ENCODE data around the gene CEP43.

The CEP43 gene

GRCh38 chr6:167015302-167015701 lies 16.1 kb downstream of the CEP43 start:
- no peak for DNase-seq

DNA sequence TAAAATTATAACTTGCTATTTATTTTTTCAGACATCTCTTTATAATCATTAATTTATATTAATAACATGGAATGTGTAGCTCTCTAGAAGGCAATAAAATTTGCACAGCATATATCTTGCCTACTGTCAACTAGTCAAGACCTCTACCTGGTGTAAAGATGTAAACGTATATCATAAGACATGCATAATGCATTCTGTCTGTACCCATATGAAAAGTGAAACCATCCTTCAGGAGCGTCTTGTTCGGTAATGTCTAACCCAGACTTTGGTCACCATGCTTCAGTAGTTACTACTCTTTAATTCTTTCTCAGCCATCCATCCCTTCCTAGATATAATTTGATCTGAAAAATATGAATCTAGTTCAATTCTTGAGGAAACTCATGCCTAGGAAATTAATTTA lies 21.0 kb downstream of the CEP43 start:
- no peak for DNase-seq

- no peak for DNase-seq
These were observed 28.1 kb downstream of the CEP43 start for GRCh38 chr6:167027308-167027707.

DNA sequence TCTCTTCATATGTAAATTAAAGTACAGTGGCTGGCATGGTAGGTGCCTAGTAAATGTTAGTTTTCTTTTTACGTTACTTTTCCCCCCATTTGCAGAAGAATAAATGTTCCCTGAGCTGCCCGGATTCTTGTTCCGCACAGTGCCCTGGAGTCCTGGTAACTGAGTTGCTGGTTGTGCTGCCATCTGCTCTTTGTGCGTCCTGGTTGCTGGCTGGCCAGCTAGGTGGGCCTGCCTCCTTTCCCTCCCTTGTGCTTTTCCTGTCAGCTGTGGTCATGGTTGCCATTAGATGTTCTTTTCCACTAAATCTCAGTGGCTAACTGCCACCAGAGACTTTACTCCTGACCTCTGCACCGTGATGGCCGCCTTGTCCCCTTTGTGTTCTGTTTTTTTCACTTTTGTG lies 28.6 kb downstream of the CEP43 start:
- DNase-seq = no peak

DNA sequence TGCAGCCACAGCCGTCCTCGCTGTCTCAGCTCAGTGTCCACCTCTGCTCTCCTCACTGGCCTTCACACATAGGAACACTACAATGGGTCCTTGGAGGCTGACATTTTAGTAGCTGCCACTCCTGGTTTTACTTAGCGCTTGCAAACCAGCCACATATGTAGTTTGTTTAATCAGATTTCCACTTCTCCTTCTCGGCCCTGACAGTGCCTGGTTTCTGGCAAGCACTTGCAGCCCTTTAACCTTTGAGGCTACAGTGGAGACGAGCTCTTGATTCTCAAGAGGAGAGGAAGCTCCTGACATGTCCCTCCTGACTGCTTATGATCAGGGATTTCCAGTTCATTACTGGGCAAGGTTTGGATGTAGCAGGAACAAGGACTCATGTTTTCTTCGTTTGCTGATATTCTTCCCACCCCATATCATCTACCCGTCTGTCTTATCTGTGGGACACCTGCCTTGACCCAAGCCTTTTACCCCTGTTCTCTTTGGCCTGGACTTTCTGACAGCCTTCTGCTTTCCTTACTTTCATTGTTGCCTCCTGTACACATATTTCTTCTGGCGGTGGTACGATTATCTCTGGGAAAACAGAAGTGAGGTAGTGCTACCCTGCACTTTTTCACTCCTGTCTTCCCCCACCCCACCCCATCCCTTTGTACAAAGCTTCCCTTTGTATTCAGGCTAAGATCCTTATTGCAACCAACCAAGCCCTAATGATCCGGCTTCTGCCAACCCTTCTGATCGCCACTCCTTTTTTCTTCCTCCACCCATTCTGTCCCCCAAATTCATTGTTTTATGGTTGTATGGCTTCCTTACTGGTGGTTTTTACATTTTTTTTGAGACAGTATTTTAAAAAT lies 31.2 kb downstream of the CEP43 start:
- DNase-seq = no peak

DNA sequence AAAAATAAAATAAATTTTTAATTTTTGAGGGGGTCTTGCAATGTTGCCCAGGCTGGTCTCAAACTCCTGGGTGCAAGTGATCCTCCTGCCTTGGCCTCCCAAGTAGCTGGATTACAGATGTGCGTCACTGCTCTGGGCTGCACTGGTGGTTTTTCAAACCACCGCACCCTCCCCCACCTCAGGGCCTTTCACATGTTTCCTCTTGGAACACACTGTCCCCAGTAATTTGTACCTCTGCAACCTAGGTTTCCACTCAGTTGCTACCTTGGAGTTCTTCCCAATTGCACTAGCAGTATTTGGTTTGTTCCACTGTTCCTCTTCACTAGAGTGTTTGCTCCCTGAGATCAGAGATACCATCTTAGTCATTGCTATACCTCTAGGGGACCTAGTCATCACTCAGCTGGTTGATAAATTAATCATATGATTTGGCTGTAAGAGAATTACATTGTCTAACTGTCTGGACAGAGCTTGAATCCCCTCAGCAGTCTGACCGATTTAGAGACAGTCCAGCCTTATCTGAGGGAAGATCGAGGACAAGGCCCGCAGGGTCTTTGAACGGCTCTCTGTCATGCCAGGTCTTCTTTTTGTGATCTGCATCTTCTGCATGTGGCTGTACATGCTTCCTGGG lies 32.0 kb downstream of the CEP43 start:
- DNase-seq = no peak

DNA sequence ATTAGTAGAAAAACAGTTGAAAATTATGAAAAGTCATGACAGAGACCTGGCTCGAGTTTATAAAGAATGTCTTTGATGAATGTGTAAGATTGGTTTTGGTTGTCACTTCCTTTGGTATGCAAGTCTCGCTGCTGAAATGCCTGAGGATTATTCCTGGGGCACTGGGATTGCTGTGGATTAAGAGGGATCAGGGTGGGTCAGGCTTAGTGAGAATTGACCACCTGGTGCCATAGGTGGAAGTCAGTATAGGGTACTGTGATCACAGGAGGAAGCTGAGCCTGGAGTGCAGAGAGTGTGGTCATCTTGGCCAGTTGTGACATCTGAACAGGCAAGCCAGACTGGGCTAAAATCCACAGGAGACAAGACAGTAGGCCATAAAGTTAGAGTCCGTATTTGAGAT lies 34.9 kb downstream of the CEP43 start:
- DNase-seq = no peak

- no peak for DNase-seq
These were observed 38.6 kb downstream of the CEP43 start for GRCh38 chr6:167037762-167038161.

DNA sequence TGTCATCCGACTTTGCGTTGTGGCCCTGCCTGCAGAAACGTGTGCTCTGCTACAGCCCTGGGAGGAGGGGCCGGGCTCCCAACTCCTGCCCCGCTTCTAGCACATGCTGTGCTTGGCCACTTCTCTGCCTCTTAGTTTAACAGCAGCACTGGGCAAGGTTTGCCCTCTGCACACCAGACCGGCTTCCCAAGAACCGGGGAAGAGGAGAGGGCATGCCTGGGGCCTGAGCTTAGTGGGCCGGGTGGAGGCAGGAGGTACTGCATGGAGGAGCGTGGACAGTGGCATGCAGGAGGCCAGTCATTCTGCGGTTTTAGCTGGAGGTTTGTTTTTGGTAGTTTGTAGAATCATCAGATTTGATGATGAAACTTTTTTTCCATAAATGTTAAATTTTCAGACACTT lies 45.5 kb downstream of the CEP43 start:
- DNase-seq = no peak

- no peak for DNase-seq
These were observed 46.8 kb downstream of the CEP43 start for GRCh38 chr6:167045828-167046580.

GRCh38 chr6:167046861-167047495 lies 47.8 kb downstream of the CEP43 start:
- DNase-seq = no peak

GRCh38 chr6:167047554-167047953 lies 48.4 kb downstream of the CEP43 start:
- DNase-seq = peak; percentile 59 to 79
